SU-DHL-6 (cell line): ENCODE measurements around the gene SMTNL1.

Experiments
- EZH2phosphoT487 ChIP-seq: fragments of 200-600 bp; sonication (generic), shearing (Covaris generic); conservative IDR thresholded peaks from 2 replicates; pipeline ENCODE4 v1.6.1; 2018; ENCODE audit warnings: mild to moderate bottlenecking, antibody characterized with exemption, low read length, moderate library complexity, mixed read lengths
- TF ChIP-seq, protein P1 (sequence below): fragments of 200-600 bp; sonication (generic); IDR thresholded peaks from one replicate; pipeline ENCODE4 v1.5.1; 2017; ENCODE audit warnings: antibody characterized with exemption, mild to moderate bottlenecking, low read length, moderate library complexity; ENCODE audit not compliant: insufficient read depth, poor library complexity, severe bottlenecking

DNA sequence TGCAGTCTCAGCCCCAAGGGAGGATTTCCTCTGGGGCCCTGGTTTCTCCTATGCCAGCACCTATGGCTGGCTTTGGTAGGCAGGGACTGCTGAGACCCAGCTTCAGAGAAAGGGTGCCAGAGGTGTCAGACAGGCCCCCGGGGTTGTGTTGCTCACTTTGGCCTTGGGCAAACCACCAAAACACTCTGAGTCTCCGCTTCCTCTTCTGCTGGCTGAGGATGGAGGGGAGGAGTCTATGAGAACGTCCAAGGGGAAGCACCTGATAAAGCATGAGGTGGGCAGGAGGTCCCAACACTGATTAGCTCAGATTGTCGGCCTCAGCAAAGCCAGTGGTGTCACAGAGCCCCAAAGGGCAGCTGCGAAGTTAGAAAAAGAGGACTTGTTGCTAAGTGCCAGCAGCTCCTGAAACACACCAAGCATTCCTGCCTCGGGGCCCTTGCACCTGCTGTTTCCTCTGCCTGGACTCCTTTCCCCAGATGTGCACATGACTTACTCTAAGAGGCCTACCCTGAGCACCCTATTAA, 10.5 kb downstream of the SMTNL1 start:
- TF ChIP-seq, protein P1, sequence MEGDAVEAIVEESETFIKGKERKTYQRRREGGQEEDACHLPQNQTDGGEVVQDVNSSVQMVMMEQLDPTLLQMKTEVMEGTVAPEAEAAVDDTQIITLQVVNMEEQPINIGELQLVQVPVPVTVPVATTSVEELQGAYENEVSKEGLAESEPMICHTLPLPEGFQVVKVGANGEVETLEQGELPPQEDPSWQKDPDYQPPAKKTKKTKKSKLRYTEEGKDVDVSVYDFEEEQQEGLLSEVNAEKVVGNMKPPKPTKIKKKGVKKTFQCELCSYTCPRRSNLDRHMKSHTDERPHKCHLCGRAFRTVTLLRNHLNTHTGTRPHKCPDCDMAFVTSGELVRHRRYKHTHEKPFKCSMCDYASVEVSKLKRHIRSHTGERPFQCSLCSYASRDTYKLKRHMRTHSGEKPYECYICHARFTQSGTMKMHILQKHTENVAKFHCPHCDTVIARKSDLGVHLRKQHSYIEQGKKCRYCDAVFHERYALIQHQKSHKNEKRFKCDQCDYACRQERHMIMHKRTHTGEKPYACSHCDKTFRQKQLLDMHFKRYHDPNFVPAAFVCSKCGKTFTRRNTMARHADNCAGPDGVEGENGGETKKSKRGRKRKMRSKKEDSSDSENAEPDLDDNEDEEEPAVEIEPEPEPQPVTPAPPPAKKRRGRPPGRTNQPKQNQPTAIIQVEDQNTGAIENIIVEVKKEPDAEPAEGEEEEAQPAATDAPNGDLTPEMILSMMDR = no peak
- TF ChIP-seq EZH2phosphoT487 = no peak
